SU-DHL-6 (cell line): ENCODE data around the gene AK9.

Source experiments
- H2AFZ ChIP-seq: fragments of 200-600 bp; sonication (generic); 2 replicates; pipeline ENCODE4 v1.6.1; 2014; ENCODE audit warnings: low read depth, mild to moderate bottlenecking, moderate library complexity, mixed read lengths, antibody characterized with exemption, low read length; ENCODE audit not compliant: severe bottlenecking
- H3F3A ChIP-seq: fragments of 200-600 bp; shearing (Covaris generic); 2 replicates; pipeline ENCODE4 v1.6.0; 2016; ENCODE audit warnings: antibody characterized with exemption, mild to moderate bottlenecking; ENCODE audit not compliant: insufficient read depth
- H3K27ac ChIP-seq: fragments of 200-600 bp; sonication (generic); 2 replicates; pipeline ENCODE4 v1.5.1; 2016; ENCODE audit warnings: low read depth, mild to moderate bottlenecking, low read length, moderate library complexity, mixed read lengths
- H3K27me3 ChIP-seq: fragments of 200-600 bp; sonication (generic), shearing (Covaris generic); 2 replicates; pipeline ENCODE4 v1.6.0; 2014; ENCODE audit warnings: mild to moderate bottlenecking, low read length
- H3K36me3 ChIP-seq: fragments of 200-600 bp; sonication (generic); 2 replicates; pipeline ENCODE4 v1.6.1; 2014; ENCODE audit warnings: mild to moderate bottlenecking, low read length, mixed read lengths
- H3K4me2 ChIP-seq: fragments of 300-600, 200-600 bp; shearing (Covaris generic), sonication (generic); 2 replicates; pipeline ENCODE4 v1.6.0; 2014; ENCODE audit warnings: low read length, low read depth, mild to moderate bottlenecking; ENCODE audit not compliant: poor library complexity, severe bottlenecking
- H3K4me3 ChIP-seq: fragments of 200-600 bp; sonication (generic); 2 replicates; pipeline ENCODE4 v1.5.1; 2014; ENCODE audit warnings: antibody characterized with exemption, low read length, mild to moderate bottlenecking, mixed read lengths; ENCODE audit not compliant: insufficient read depth, poor library complexity, severe bottlenecking
- H3K79me2 ChIP-seq: fragments of 200-600 bp; sonication (generic); 2 replicates; pipeline ENCODE4 v1.6.1; 2014; ENCODE audit warnings: mild to moderate bottlenecking, low read length, moderate library complexity; ENCODE audit not compliant: insufficient read depth
- H3K9ac ChIP-seq: fragments of 200-600 bp; sonication (generic); 2 replicates; pipeline ENCODE4 v1.7.0; 2014; ENCODE audit warnings: mild to moderate bottlenecking, low read length
- H3K9me2 ChIP-seq: fragments of 200-600 bp; sonication (generic); replicated peaks from 2 replicates; pipeline ENCODE4 v1.6.1; 2014; ENCODE audit warnings: low read length; ENCODE audit not compliant: insufficient read depth
- H3K9me3 ChIP-seq: fragments of 200-600 bp; sonication (generic); 2 replicates; pipeline ENCODE4 v1.6.1; 2014; ENCODE audit warnings: low read length, mixed read lengths; ENCODE audit not compliant: insufficient read depth
- H4K20me1 ChIP-seq: fragments of 200-600 bp; sonication (generic); 2 replicates; pipeline ENCODE4 v1.6.1; 2014; ENCODE audit warnings: low read depth, mild to moderate bottlenecking, antibody characterized with exemption, low read length, moderate library complexity, mixed read lengths
- CTCF ChIP-seq: fragments of 200-600 bp; sonication (generic); IDR thresholded peaks from one replicate; pipeline ENCODE4 v1.5.1; 2017; ENCODE audit warnings: antibody characterized with exemption, mild to moderate bottlenecking, low read length, moderate library complexity; ENCODE audit not compliant: insufficient read depth, poor library complexity, severe bottlenecking
- EZH2phosphoT487 ChIP-seq: fragments of 200-600 bp; sonication (generic), shearing (Covaris generic); conservative IDR thresholded peaks from 2 replicates; pipeline ENCODE4 v1.6.1; 2018; ENCODE audit warnings: mild to moderate bottlenecking, antibody characterized with exemption, low read length, moderate library complexity, mixed read lengths

The AK9 gene

GRCh38 chr6:109446072-109446471 lies 244.9 kb downstream of the AK9 start:
- TF ChIP-seq EZH2phosphoT487: no peak
- no peak for TF ChIP-seq CTCF
- no peak overlapping the region for H3K4me2 ChIP-seq
- H3F3A ChIP-seq: no peaks in the 10 kb centered on the region
- H3K9ac ChIP-seq: no peak overlapping the region
- H4K20me1 ChIP-seq: no peaks in the 10 kb centered on the region
- no peak overlapping the region for H3K4me3 ChIP-seq
- H3K36me3 ChIP-seq: no peaks in the 10 kb centered on the region
- H2AFZ ChIP-seq: no peak overlapping the region
- H3K79me2 ChIP-seq: no peaks in the 10 kb centered on the region
- no peak overlapping the region for H3K27ac ChIP-seq
- no peaks in the 10 kb centered on the region for H3K9me2 ChIP-seq
- no peaks in the 10 kb centered on the region for H3K9me3 ChIP-seq
- H3K27me3 ChIP-seq: no peaks in the 10 kb centered on the region

GRCh38 chr6:109445382-109445781 lies 245.6 kb downstream of the AK9 start:
- TF ChIP-seq EZH2phosphoT487: no peak
- no peak for TF ChIP-seq CTCF
- Histone ChIP-seq H3F3A (no peaks in the 10 kb centered on the region), H3K9ac (no peak overlapping the region), H3K36me3 (no peaks in the 10 kb centered on the region), H3K4me3 (no peak overlapping the region), H4K20me1 (no peaks in the 10 kb centered on the region), H3K79me2 (no peaks in the 10 kb centered on the region), H3K9me3 (no peaks in the 10 kb centered on the region), H2AFZ (no peak overlapping the region), H3K27ac (no peak overlapping the region), H3K4me2 (no peak overlapping the region), H3K27me3 (no peaks in the 10 kb centered on the region), H3K9me2 (no peaks in the 10 kb centered on the region)

GRCh38 chr6:109443425-109443950 lies 247.5 kb downstream of the AK9 start:
- no peak overlapping the region for H3K9ac ChIP-seq

More at GRCh38 chr6:109443425-109443950, 247.5 kb downstream of the AK9 start:
- Histone ChIP-seq H3K27me3 (no peaks in the 10 kb centered on the region; the same call in 1 of the 2 replicates), H3K36me3 (no peaks in the 10 kb centered on the region), H4K20me1 (no peaks in the 10 kb centered on the region), H3F3A (0 out of 2 replicates have a peak, but pooled peaks cover 4% of the 10 kb centered on the region), H3K79me2 (no peaks in the 10 kb centered on the region), H3K4me3 (no peak overlapping the region), H3K9me3 (no peaks in the 10 kb centered on the region), H3K27ac (no peak overlapping the region), H3K9me2 (no peaks in the 10 kb centered on the region), H2AFZ (no peak overlapping the region), H3K4me2 (no peak overlapping the region)
- TF ChIP-seq CTCF (no peak), EZH2phosphoT487 (no peak)
